Mucosa of stomach (tissue), 1 donor: Measurements from ENCODE around the gene TCHP.
"Not testable (repeated sequence)": the region's sequence is repeated elsewhere in the genome, so short reads cannot be mapped to it uniquely, and the experiment has no call there.

ENCODE experiments used
- H3K27me3 ChIP-seq: one replicate; pipeline ENCODE4 v1.7.0; 2013; ENCODE audit warnings: mild to moderate bottlenecking, low read length; ENCODE audit not compliant: control insufficient read depth, insufficient read depth
- H3K36me3 ChIP-seq: one replicate; pipeline ENCODE4 v1.7.0; 2013; ENCODE audit warnings: low read length; ENCODE audit not compliant: control insufficient read depth, insufficient read depth
- H3K4me1 ChIP-seq: one replicate; pipeline ENCODE4 v1.7.0; 2013; ENCODE audit warnings: mild to moderate bottlenecking, low read length; ENCODE audit not compliant: control insufficient read depth, insufficient read depth
- H3K4me3 ChIP-seq: one replicate; pipeline ENCODE4 v1.7.0; 2013; ENCODE audit warnings: low read length
- H3K9ac ChIP-seq: one replicate; pipeline ENCODE4 v1.7.0; 2013; ENCODE audit warnings: mild to moderate bottlenecking, low read length, moderate library complexity
- H3K9me3 ChIP-seq: one replicate; pipeline ENCODE4 v1.7.0; 2013; ENCODE audit warnings: mild to moderate bottlenecking, low read length, moderate library complexity; ENCODE audit not compliant: control insufficient read depth
- donor health status: Pancreatic carcinoma.

TCHP gene

DNA sequence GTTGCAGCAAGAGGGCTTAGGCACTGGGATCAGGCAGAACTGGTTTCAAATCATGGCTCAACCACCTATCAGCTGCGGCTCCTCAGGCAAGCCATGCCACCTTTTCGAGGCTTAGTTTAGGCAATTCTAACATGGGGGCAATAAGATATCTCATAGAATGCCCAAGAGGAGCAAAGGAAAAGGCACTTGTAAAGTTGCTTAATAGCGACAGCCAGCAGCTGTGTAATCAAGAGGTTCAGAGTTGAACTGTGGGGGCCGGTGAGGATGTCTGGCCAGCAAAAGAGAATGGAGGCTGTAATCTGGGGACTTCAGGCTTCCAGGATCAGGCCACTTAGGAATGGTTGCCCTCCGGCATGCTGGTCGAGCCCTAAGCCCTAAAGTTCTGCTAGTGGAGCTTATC, 3.0 kb upstream of the TCHP start:
- Histone ChIP-seq H3K4me3 (no peak overlapping the region), H3K9me3 (no peaks in the 10 kb centered on the region), H3K9ac (no peak overlapping the region), H3K4me1 (peaks cover 13% of the 10 kb centered on the region), H3K27me3 (peaks cover 5% of the 10 kb centered on the region), H3K36me3 (no peaks in the 10 kb centered on the region)

DNA sequence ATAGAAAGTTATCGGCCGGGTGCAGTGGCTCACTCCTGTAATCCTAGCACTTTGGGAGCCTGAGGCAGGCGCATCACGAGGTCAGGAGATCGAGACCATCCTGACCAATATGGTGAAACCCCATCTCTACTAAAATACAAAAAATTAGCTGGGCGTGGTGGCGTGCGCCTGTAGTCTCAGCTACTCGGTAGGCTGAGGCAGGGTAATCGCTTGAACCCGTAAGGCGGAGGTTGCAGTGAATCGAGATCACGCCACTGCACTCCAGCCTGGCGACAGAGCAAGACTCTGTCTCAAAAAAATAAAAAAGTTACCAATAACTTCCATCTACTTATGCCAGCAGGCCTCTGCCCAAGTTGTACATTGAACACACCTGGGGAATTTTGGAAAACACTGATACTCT, 729 bp upstream of the TCHP start:
- not testable (repeated sequence) for H3K36me3 ChIP-seq, H3K9me3 ChIP-seq, H3K27me3 ChIP-seq
- Histone ChIP-seq H3K9ac (peak overlapping the region; percentile 78), H3K4me3 (peak overlapping the region; percentile 95), H3K4me1 (peaks cover 13% of the 10 kb centered on the region)

DNA sequence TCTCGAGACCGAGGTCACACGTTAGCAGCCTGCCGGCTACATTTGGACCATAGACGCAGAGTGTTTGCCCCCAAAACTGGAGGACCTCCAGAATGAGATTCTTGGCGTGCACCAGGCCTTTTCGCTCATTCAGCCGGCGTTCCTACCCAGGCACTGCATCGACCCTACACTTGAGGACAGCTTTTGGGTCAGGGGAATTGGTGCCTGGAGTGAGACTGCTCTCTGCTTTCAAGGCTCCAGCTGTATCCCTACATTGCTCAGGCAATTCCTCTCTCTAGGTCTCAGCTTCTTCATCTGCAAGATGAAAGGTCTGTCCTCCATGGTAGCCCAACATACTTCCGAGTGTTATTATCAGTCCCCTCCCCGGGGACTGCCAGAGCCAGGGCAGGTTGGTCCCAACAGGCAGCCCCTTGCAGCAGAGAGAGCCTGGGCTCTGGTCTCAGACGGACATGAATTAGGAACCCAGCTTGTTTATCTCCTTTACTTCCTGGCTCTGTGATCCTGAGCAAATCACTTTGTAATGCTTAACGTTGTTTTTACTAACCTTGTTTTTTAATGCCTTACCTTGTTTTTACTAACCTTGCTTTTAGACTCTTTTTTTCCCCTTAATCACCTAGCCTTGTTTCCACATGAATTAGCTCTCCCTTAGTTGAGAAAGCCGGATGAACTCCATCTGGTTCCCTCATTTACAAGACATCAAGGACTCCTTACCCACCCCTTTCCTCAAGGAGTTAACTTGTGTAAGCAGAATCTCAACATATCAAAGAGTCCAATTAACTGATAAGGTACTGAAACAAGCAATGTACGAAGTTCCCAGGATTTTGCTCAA, 892 bp downstream of the TCHP start:
- Histone ChIP-seq H3K27me3 (no peaks in the 10 kb centered on the region), H3K4me3 (peak overlapping the region; percentile 95), H3K36me3 (no peaks in the 10 kb centered on the region), H3K9me3 (no peaks in the 10 kb centered on the region), H3K9ac (peak overlapping the region; percentile 78), H3K4me1 (peaks cover 13% of the 10 kb centered on the region)

DNA sequence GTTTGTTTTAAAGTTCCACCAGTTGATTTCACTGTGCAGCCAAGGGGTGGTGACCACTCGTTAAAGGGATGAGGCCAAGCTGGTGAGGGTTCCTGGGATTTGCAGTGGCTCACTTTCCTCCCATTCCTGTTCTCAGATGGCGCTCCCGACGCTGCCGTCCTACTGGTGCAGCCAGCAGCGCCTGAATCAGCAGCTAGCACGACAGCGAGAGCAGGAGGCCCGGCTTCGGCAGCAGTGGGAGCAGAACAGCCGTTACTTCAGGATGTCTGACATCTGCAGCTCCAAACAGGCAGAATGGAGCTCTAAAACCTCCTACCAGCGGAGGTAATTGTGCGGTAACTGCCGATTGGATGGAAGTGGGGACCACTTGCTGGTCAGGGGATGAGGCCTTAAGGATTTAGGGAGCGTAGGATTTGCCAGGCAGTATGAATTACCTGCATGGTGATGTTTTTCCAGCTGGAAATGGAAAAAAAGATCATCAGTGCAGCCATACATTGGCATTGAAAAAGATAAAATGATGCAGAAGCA, 2.9 kb downstream of the TCHP start:
- H3K27me3 ChIP-seq = no peaks in the 10 kb centered on the region
- peaks cover 13% of the 10 kb centered on the region for H3K4me1 ChIP-seq
- H3K9ac ChIP-seq = no peak overlapping the region
- no peaks in the 10 kb centered on the region for H3K9me3 ChIP-seq
- H3K4me3 ChIP-seq = no peak overlapping the region
- H3K36me3 ChIP-seq = peaks cover 7% of the 10 kb centered on the region

DNA sequence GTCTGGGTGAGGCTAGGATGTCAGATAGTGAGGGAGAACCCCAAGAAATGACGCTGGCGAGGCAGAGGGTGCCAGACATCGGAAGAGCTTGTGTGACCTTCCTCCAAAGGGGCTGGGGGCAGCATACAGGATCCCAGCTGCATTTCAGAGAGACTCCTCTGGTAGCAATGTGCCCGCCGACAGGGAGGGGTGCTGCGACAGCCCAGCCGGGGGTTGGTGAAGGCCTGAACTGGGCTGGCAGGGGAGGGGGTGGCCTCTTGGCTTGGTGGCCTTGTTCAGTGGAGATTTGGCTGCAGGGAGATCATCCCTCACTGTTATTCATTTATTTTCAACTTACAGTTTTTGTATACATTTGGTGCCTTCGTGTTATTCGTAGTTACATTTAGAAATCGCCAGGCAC, 5.2 kb downstream of the TCHP start:
- Histone ChIP-seq H3K4me1 (peaks cover 8% of the 10 kb centered on the region), H3K4me3 (no peak overlapping the region), H3K9ac (no peak overlapping the region), H3K27me3 (no peaks in the 10 kb centered on the region), H3K9me3 (no peaks in the 10 kb centered on the region), H3K36me3 (peaks cover 13% of the 10 kb centered on the region)

DNA sequence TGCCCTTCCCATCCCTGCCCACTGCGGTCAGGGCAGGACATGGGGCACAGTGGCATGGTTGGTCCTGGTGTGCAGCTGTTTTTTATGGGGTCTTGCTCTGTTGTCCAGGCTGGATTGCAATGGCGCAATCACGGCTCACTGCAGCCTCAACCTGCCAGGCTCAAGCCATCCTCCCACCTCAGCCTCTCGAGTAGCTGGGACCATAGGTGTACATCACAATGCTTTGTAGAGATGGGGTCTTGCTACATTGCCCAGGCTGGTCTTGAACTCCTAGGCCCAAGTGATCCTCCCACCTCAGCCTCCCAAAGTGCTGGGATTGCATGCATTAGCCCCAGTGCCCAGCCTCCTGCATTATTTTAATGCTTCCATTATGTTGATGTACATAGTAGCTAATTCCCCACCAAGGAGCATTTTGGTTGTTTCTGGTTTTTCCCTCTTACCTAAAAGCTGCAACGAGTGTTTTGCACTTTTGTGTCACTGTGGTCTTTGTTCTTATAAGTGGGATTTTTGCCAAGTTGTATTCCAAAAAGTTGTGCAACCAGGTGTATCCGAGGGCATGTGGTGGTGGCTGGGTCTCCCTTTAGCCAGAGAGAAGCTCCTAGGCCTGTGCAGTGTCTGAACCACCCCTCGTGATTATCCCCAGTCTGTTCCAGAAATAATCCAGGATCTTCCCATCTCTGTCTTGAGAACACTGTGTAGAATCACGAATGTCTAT, 10.3 kb downstream of the TCHP start:
- peaks cover 24% of the 10 kb centered on the region for H3K36me3 ChIP-seq
- H3K9ac ChIP-seq = no peak overlapping the region

DNA sequence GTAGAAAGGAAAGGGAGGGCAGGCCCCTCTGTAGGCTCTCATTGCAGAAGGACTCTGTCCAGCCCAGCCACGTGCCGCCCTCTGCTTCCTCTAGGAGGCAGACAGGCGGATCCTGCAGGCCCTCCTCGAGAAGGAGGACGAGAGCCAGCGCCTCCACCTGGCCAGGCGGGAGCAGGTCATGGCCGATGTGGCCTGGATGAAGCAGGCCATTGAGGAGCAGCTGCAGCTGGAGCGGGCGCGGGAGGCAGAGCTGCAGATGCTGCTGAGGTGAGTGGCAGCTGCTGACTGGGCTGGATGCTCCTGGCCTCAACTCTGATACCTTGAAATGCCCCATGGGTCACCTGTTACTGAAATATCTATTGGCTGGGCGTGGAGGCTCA, 10.9 kb downstream of the TCHP start:
- H3K27me3 ChIP-seq = no peaks in the 10 kb centered on the region
- no peak overlapping the region for H3K9ac ChIP-seq
- H3K36me3 ChIP-seq = peaks cover 24% of the 10 kb centered on the region
- H3K4me3 ChIP-seq = no peak overlapping the region
- no peaks in the 10 kb centered on the region for H3K9me3 ChIP-seq
- H3K4me1 ChIP-seq = no peaks in the 10 kb centered on the region

More for the DNA sequence above, 10.3 kb downstream of the TCHP start:
- Histone ChIP-seq H3K4me1 (no peaks in the 10 kb centered on the region), H3K9me3 (no peaks in the 10 kb centered on the region), H3K27me3 (no peaks in the 10 kb centered on the region), H3K4me3 (no peak overlapping the region)

DNA sequence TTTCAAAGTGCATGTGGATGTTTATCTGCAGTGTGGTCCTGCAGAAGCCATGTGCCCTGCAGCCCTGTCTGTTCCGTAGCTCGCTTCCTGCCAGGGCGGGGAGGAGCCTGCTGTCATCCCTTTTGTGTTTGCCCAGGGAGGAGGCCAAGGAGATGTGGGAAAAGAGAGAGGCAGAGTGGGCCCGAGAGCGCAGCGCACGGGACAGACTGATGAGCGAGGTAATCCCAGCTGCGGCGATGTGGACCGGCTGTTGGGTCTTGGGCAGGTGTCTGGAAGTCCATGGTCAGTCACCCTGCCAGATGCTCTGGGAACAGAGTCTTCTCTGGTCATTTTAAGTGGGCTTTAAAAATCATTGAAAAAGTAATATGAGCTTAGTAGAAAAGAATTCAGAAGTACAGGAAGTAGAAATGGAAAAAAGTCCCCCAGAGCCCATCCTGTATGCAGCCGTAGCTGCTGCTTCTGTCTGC, 12.8 kb downstream of the TCHP start:
- Histone ChIP-seq H3K9me3 (no peaks in the 10 kb centered on the region), H3K4me3 (no peak overlapping the region), H3K9ac (no peak overlapping the region), H3K27me3 (no peaks in the 10 kb centered on the region), H3K4me1 (no peaks in the 10 kb centered on the region), H3K36me3 (peaks cover 18% of the 10 kb centered on the region)

DNA sequence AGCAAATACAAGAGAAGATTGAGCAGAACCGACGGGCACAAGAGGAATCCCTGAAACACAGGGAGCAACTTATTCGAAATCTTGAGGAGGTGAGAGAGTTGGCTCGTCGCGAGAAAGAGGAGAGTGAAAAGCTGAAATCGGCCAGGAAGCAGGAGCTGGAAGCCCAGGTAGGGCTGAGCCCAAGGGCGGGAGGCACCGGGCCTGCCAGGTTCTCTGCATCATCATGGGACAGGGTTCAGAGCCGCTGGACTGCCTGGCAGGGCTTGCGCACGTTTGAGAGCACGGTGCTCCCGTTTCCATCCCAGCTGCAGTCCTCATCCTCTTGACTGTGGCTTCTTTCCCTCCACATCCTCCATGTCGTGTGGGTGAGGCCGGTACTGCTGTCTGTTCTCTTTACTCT, 14.4 kb downstream of the TCHP start:
- Histone ChIP-seq H3K4me1 (no peaks in the 10 kb centered on the region), H3K36me3 (peaks cover 11% of the 10 kb centered on the region), H3K9ac (no peak overlapping the region), H3K9me3 (no peaks in the 10 kb centered on the region), H3K27me3 (no peaks in the 10 kb centered on the region), H3K4me3 (no peak overlapping the region)

DNA sequence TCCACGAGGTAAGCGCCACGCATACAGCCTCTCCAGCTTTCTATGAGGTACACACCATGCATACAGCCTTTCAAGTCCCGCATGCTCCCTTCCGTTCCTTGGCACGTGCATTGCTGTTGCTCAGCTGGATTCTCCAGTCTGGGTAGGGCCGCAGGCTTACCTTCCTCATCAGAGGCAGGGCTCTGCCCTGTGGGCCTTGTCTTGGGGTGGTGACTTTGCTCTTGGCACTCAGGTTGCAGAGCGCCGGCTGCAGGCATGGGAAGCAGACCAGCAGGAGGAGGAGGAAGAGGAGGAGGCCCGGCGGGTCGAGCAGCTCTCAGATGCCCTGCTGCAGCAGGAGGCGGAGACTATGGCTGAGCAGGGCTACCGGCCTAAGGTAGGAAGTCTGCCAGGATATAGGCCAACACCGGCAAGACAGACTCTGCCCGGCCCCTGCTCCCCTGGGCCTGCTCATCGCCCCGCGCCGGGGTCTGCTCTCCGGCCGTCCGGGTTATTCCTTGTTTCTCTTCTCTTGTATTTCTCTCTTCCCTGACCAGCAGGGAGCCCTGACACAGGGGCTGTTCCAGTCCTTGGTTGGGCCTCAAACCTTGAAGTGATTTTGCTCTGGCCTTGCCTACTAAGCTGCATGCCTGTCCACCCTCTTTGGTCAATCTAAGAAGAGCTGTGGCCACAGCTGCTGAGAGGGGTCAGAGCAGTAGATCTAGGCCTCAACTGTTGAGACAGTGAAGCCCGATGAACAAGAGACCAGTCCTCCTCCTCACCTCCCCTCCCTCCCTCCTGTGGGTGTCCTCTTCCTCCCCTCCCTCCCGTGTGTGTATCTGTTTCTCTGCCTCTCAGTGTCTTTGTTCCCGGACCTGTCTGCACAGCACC, 15.3 kb downstream of the TCHP start:
- no peak overlapping the region for H3K4me3 ChIP-seq
- no peaks in the 10 kb centered on the region for H3K9me3 ChIP-seq
- H3K36me3 ChIP-seq = peaks cover 11% of the 10 kb centered on the region
- H3K4me1 ChIP-seq = no peaks in the 10 kb centered on the region
- no peaks in the 10 kb centered on the region for H3K27me3 ChIP-seq
- H3K9ac ChIP-seq = no peak overlapping the region

DNA sequence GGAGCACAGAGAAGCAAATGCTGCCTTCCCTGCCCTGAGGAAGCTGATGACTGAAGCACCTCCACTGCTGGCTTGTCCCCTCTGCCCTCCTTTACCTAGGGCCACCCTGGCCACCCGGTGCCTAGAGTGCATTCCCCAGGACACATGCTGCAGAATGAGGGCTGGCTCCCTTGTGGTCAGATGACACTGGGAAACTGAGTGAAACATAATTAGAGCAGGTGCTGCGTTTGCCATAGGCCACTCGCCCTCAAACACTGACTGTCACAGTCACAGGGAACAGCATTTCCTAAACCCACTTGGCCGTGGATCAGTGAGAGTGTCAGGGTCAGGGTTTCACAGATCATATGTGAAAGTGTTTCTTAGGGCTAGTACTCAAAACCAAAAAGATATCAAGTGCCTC, 16.0 kb downstream of the TCHP start:
- Histone ChIP-seq H3K9ac (no peak overlapping the region), H3K4me1 (no peaks in the 10 kb centered on the region), H3K36me3 (peaks cover 11% of the 10 kb centered on the region), H3K27me3 (no peaks in the 10 kb centered on the region), H3K9me3 (no peaks in the 10 kb centered on the region), H3K4me3 (no peak overlapping the region)
